HG02943 (cell line): Measurements from ENCODE around the gene UGT1A9.
"Not testable (repeated sequence)": the region's sequence is repeated elsewhere in the genome, so short reads cannot be mapped to it uniquely, and the experiment has no call there.

Experiments
- ATAC-seq: cut with Tn5 transposase; IDR thresholded peaks from one replicate; pipeline ENCODE4 v1.9.1; 2021; ENCODE audit warnings: mild to moderate bottlenecking, low read depth, moderate library complexity; ENCODE audit not compliant: unreplicated experiment

Gene UGT1A9

GRCh38 chr2:233671290-233672161 is at the start of gene UGT1A9:
Gene UGT1A9 (plus strand): TSS chr2:233671898. CDS start chr2:233671935, 37 bp downstream.
- no peak for ATAC-seq

- ATAC-seq = no peak
Measured at GRCh38 chr2:233627331-233628025, 44.2 kb upstream of the UGT1A9 start.

GRCh38 chr2:233636306-233636705 is 35.4 kb upstream of the UGT1A9 start, which contains the start of gene UGT1A10:
Gene UGT1A10 (plus strand): TSS chr2:233636448. CDS start chr2:233636523, 75 bp downstream.
- not testable (repeated sequence) for ATAC-seq

- no peak for ATAC-seq
Measured at GRCh38 chr2:233638836-233639235, 32.9 kb upstream of the UGT1A9 start.

GRCh38 chr2:233639860-233640259 is 31.8 kb upstream of the UGT1A9 start:
- ATAC-seq = no peak

- ATAC-seq = no peak
Measured at GRCh38 chr2:233643128-233643527, 28.6 kb upstream of the UGT1A9 start.

GRCh38 chr2:233646033-233646432 is 25.7 kb upstream of the UGT1A9 start:
- ATAC-seq = not testable (repeated sequence)

- ATAC-seq = no peak
Measured at GRCh38 chr2:233650981-233651380, 20.7 kb upstream of the UGT1A9 start.

- ATAC-seq = no peak
Measured at GRCh38 chr2:233651430-233651829, 20.3 kb upstream of the UGT1A9 start.

- ATAC-seq = no peak
Measured at GRCh38 chr2:233654501-233654900, 17.2 kb upstream of the UGT1A9 start.

GRCh38 chr2:233655043-233655442 is 16.7 kb upstream of the UGT1A9 start:
- no peak for ATAC-seq

- not testable (repeated sequence) for ATAC-seq
Measured at GRCh38 chr2:233655943-233656342, 15.8 kb upstream of the UGT1A9 start.

- ATAC-seq = no peak
Measured at GRCh38 chr2:233656443-233656842, 15.3 kb upstream of the UGT1A9 start.

GRCh38 chr2:233658610-233659009 is 13.1 kb upstream of the UGT1A9 start:
- ATAC-seq = no peak

- no peak for ATAC-seq
Measured at GRCh38 chr2:233663911-233664310, 7.8 kb upstream of the UGT1A9 start.

GRCh38 chr2:233668605-233669260 is 3.0 kb upstream of the UGT1A9 start:
- no peak for ATAC-seq

- ATAC-seq = no peak
Measured at GRCh38 chr2:233672886-233673285, 1.2 kb downstream of the UGT1A9 start.

GRCh38 chr2:233673896-233674295 is 2.2 kb downstream of the UGT1A9 start:
- no peak for ATAC-seq

- no peak for ATAC-seq
Measured at GRCh38 chr2:233674314-233674713, 2.6 kb downstream of the UGT1A9 start.

GRCh38 chr2:233674995-233675394 is 3.3 kb downstream of the UGT1A9 start:
- no peak for ATAC-seq

- ATAC-seq = no peak
Measured at GRCh38 chr2:233676046-233676445, 4.3 kb downstream of the UGT1A9 start.
